ENCODE measurements around the gene MTSS2. TPM values are rescaled to one million over a fixed set of nuclear protein-coding genes. Genes with fewer than 3 reads are reported as not detected.

The MTSS2 gene
- total RNA-seq, 1 donor from 2014 or later = 38.3 TPM

DNA sequence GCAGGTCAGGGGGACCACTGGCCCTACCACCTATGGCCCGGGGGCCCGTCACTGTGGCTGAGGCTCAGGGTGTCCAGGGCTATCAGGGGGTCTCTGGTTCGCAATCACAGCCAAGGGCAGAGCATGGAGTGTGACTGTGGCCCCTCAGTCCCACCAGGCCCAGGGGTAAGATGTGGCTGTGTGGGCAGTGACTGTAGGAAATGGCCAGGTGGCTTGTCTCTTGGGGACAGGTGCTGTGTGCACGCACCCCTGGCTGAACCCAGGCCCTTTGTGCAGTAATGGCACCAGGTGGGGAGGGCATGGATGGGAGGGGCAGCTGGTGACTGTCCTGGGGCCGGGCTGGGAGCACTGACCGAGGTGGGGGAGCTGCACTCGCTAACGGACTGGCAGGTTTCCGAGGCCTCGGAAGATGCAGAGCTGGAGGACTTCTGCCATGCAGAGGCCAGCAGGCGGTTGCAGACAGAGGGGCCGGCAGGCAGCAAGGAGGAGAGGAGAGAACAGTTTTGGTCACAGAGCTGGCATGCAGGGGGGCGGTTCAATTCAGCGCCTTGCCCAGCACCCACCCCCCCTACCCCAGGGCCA lies 20.6 kb downstream of the MTSS2 start:
- TF ChIP-seq, protein P1, sequence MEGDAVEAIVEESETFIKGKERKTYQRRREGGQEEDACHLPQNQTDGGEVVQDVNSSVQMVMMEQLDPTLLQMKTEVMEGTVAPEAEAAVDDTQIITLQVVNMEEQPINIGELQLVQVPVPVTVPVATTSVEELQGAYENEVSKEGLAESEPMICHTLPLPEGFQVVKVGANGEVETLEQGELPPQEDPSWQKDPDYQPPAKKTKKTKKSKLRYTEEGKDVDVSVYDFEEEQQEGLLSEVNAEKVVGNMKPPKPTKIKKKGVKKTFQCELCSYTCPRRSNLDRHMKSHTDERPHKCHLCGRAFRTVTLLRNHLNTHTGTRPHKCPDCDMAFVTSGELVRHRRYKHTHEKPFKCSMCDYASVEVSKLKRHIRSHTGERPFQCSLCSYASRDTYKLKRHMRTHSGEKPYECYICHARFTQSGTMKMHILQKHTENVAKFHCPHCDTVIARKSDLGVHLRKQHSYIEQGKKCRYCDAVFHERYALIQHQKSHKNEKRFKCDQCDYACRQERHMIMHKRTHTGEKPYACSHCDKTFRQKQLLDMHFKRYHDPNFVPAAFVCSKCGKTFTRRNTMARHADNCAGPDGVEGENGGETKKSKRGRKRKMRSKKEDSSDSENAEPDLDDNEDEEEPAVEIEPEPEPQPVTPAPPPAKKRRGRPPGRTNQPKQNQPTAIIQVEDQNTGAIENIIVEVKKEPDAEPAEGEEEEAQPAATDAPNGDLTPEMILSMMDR (IDR thresholded peaks at IDR 0.05; ENCODE audit: insufficient read depth, low read depth, low read length) = no peak
- TF ChIP-seq EZH2 (IDR thresholded peaks at IDR 0.05; ENCODE audit: insufficient read depth, low read length) = no peak
- Histone ChIP-seq H3K27me3 (ENCODE audit: insufficient read depth, low read length) (no peaks in the 10 kb centered on the region), H3K27ac (ENCODE audit: low read depth, low read length) (no peak overlapping the region), H3K9me3 (ENCODE audit: insufficient read depth, low read depth, low read length) (no peaks in the 10 kb centered on the region), H3K9ac (ENCODE audit: low read length) (no peak overlapping the region), H4K20me1 (ENCODE audit: insufficient read depth, low read length) (peaks cover 19% of the 10 kb centered on the region), H3K36me3 (ENCODE audit: insufficient read depth, low read length) (peaks cover 5% of the 10 kb centered on the region), H3K4me3 (ENCODE audit: insufficient read depth, low read depth, low read length) (no peak overlapping the region), H3K4me1 (ENCODE audit: insufficient read depth, low read length) (peaks cover 4% of the 10 kb centered on the region), H3K79me2 (ENCODE audit: insufficient read depth, low read length) (no peaks in the 10 kb centered on the region), H3K4me2 (ENCODE audit: low read length) (no peak overlapping the region), H2AFZ (ENCODE audit: low read depth, low read length) (no peak overlapping the region)
- H3K36me3 Mint-ChIP-seq (ENCODE audit: low read depth, unreplicated experiment) = peaks cover 19% of the 10 kb centered on the region
- H3K4me3 Mint-ChIP-seq (ENCODE audit: unreplicated experiment) = no peak overlapping the region
- FAIRE-seq (no peak), DNase-seq (ENCODE audit: low read depth) (no peak)
- H3K4me1 Mint-ChIP-seq (ENCODE audit: low read depth, unreplicated experiment) = peaks cover 2% of the 10 kb centered on the region
- no peak overlapping the region for H3K27ac Mint-ChIP-seq (ENCODE audit: unreplicated experiment)
- no peaks in the 10 kb centered on the region for H3K9me3 Mint-ChIP-seq (ENCODE audit: unreplicated experiment)
- H3K27me3 Mint-ChIP-seq (ENCODE audit: low read depth, unreplicated experiment) = no peaks in the 10 kb centered on the region

DNA sequence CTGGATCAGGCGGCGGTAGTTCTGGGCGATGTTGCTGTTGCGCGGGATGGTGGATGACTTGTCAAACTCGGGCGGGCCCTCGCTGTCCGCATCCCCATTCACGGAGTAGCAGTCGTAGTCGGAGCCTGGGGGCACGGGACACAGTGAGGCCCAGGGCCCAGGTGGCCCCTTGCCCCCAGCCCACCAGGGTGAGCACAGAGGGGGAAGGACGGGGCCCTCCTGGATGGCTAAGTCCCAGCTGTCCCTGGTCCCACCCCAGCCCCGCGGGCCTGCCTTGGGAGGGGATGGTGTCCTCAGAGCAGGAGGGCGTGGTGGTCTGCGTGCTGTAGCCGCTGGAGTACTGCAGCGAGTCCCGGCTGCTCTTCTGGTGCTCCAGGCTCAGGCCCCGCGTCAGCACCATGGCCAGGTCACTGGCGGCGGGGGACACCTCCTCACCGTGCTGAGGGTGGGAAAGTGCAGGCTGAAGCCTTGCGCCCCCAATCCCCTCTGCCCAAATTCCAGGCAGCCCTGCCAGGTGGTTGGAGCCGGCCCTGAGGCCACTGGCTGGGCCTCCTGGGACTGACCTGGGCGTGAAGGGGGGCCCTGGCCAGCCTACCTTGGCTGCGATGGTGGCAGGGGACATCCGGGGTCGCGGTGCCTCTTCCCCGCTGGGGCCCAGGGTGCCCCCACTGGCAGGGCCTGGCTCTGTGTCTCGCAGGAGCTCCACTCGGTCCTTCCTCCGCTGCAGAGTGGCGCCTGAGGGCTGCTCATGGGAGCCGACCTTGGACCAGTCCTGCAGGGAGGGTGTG lies 21.3 kb downstream of the MTSS2 start:
- FAIRE-seq (no peak), DNase-seq (ENCODE audit: low read depth) (no peak)
- peaks cover 14% of the 10 kb centered on the region for H3K36me3 Mint-ChIP-seq (ENCODE audit: low read depth, unreplicated experiment)
- no peaks in the 10 kb centered on the region for H3K27me3 Mint-ChIP-seq (ENCODE audit: low read depth, unreplicated experiment)
- Histone ChIP-seq H3K79me2 (ENCODE audit: insufficient read depth, low read length) (no peaks in the 10 kb centered on the region), H3K4me2 (ENCODE audit: low read length) (no peak overlapping the region), H3K27ac (ENCODE audit: low read depth, low read length) (no peak overlapping the region), H4K20me1 (ENCODE audit: insufficient read depth, low read length) (peaks cover 19% of the 10 kb centered on the region), H3K4me1 (ENCODE audit: insufficient read depth, low read length) (peaks cover 4% of the 10 kb centered on the region), H2AFZ (ENCODE audit: low read depth, low read length) (no peak overlapping the region), H3K4me3 (ENCODE audit: insufficient read depth, low read depth, low read length) (no peak overlapping the region), H3K9ac (ENCODE audit: low read length) (no peak overlapping the region), H3K9me3 (ENCODE audit: insufficient read depth, low read depth, low read length) (no peaks in the 10 kb centered on the region), H3K27me3 (ENCODE audit: insufficient read depth, low read length) (no peaks in the 10 kb centered on the region), H3K36me3 (ENCODE audit: insufficient read depth, low read length) (peaks cover 4% of the 10 kb centered on the region)
- H3K9me3 Mint-ChIP-seq (ENCODE audit: unreplicated experiment) = no peaks in the 10 kb centered on the region
- no peak overlapping the region for H3K27ac Mint-ChIP-seq (ENCODE audit: unreplicated experiment)
- H3K4me3 Mint-ChIP-seq (ENCODE audit: unreplicated experiment) = no peak overlapping the region
- TF ChIP-seq, protein P1 (IDR thresholded peaks at IDR 0.05; ENCODE audit: insufficient read depth, low read depth, low read length) = no peak
- no peak for TF ChIP-seq EZH2 (IDR thresholded peaks at IDR 0.05; ENCODE audit: insufficient read depth, low read length)
- peaks cover 2% of the 10 kb centered on the region for H3K4me1 Mint-ChIP-seq (ENCODE audit: low read depth, unreplicated experiment)
